Measurements from ENCODE around the gene EML1. TPM values are rescaled to one million over a fixed set of nuclear protein-coding genes. Genes with fewer than 3 reads are reported as not detected.

EML1 gene
- total and polyA plus RNA-seq, 7 donors, result 3.9 to 148 (median 91.5) TPM

GRCh38 chr14:99745307-99745951 lies 47.8 kb upstream of the EML1 start:
- TF ChIP-seq POLR2AphosphoS5 (IDR thresholded peaks at IDR 0.05) (peak in 1 of 4 donors; percentile 13), POLR2A (IDR thresholded peaks at IDR 0.05) (no peak), CTCF (IDR thresholded peaks at IDR 0.05) (no peak), EP300 (IDR thresholded peaks at IDR 0.05) (no peak)
- intact Hi-C loops (cut with DNase I), result no loop called here
- no peak overlapping the region for H3K4me3 ChIP-seq
- peaks cover 0 to 76% (median 55%) of the 10 kb centered on the region in 4 donors for H3K4me1 ChIP-seq
- no peaks in the 10 kb centered on the region for H3K27me3 ChIP-seq
- DNase-seq, result no peak
- no peaks in the 10 kb centered on the region for H3K9me3 ChIP-seq
- 23 to 50% methylated on average over 10 of the region's 10 CpGs for WGBS, 2 donors
- peak overlapping the region; percentile 80 to 90 (median 84) for H3K27ac ChIP-seq
- H3K36me3 ChIP-seq, result no peaks in the 10 kb centered on the region

- Histone ChIP-seq H3K4me1 (peaks cover 0 to 73% (median 49%) of the 10 kb centered on the region in 4 donors), H3K27ac (peak overlapping the region; percentile 80 to 90 (median 84))
Observed at GRCh38 chr14:99747167-99747566, 46.0 kb upstream of the EML1 start.

GRCh38 chr14:99747582-99748330 lies 45.5 kb upstream of the EML1 start:
- 70 to 88% methylated on average over 22 of the region's 22 CpGs for WGBS, 2 donors
- Histone ChIP-seq H3K27ac (peak overlapping the region; percentile 80 to 90 (median 84)), H3K4me3 (no peak overlapping the region), H3K27me3 (no peaks in the 10 kb centered on the region), H3K4me1 (peaks cover 0 to 73% (median 55%) of the 10 kb centered on the region in 4 donors), H3K9me3 (no peaks in the 10 kb centered on the region), H3K36me3 (no peaks in the 10 kb centered on the region)
- TF ChIP-seq EP300 (IDR thresholded peaks at IDR 0.05) (no peak), POLR2A (IDR thresholded peaks at IDR 0.05) (no peak), CTCF (IDR thresholded peaks at IDR 0.05) (no peak), POLR2AphosphoS5 (IDR thresholded peaks at IDR 0.05) (no peak)
- intact Hi-C loops (cut with DNase I), result no loop called here
- no peak for DNase-seq

More at GRCh38 chr14:99747167-99747566, 46.0 kb upstream of the EML1 start:
- DNase-seq, result no peak
- H3K4me3 ChIP-seq, result no peak overlapping the region
- no peaks in the 10 kb centered on the region for H3K27me3 ChIP-seq
- intact Hi-C loops (cut with DNase I), result no loop called here
- no peaks in the 10 kb centered on the region for H3K9me3 ChIP-seq
- no peaks in the 10 kb centered on the region for H3K36me3 ChIP-seq
- 75 to 81% methylated on average over 7 of the region's 7 CpGs for WGBS, 2 donors
- TF ChIP-seq POLR2AphosphoS5 (IDR thresholded peaks at IDR 0.05), result no peak
- TF ChIP-seq POLR2A (IDR thresholded peaks at IDR 0.05), result no peak
- no peak for TF ChIP-seq EP300 (IDR thresholded peaks at IDR 0.05)
- no peak for TF ChIP-seq CTCF (IDR thresholded peaks at IDR 0.05)

- 81% methylated on average over 9 of the region's 9 CpGs for WGBS, 2 donors
Observed at GRCh38 chr14:99748529-99748928, 44.7 kb upstream of the EML1 start.

More at GRCh38 chr14:99748529-99748928, 44.7 kb upstream of the EML1 start:
- Histone ChIP-seq H3K4me1 (peaks cover 0 to 80% (median 63%) of the 10 kb centered on the region in 4 donors), H3K27me3 (no peaks in the 10 kb centered on the region), H3K4me3 (no peak overlapping the region), H3K27ac (peak overlapping the region in 3 of 4 donors; percentile 80 to 86 (median 83)), H3K36me3 (no peaks in the 10 kb centered on the region), H3K9me3 (no peaks in the 10 kb centered on the region)
- intact Hi-C loops (cut with DNase I), result no loop called here
- no peak for DNase-seq
- no peak for TF ChIP-seq POLR2A (IDR thresholded peaks at IDR 0.05)
- TF ChIP-seq CTCF (IDR thresholded peaks at IDR 0.05), result no peak
- TF ChIP-seq POLR2AphosphoS5 (IDR thresholded peaks at IDR 0.05), result no peak
- no peak for TF ChIP-seq EP300 (IDR thresholded peaks at IDR 0.05)
